Mesendoderm (in vitro differentiated cells): ENCODE results near the gene ACTRT2.

Experiments used
- DNase-seq: peaks from one replicate; pipeline ENCODE4 v3.0.0; 2013
- H2AK5ac ChIP-seq: 2 replicates; pipeline ENCODE4 v1.6.1; 2013; ENCODE audit warnings: low read length, inconsistent platforms
- H2BK120ac ChIP-seq: 2 replicates; pipeline ENCODE4 v1.6.1; 2013; ENCODE audit warnings: low read depth, mild to moderate bottlenecking, low read length, moderate library complexity, mixed read lengths
- H2BK15ac ChIP-seq: replicated peaks from 2 replicates; pipeline ENCODE4 v1.6.1; 2013; ENCODE audit warnings: low read depth, mild to moderate bottlenecking, moderate library complexity
- H2BK5ac ChIP-seq: 2 replicates; pipeline ENCODE4 v1.6.1; 2013; ENCODE audit warnings: low read length, inconsistent platforms
- H3K18ac ChIP-seq: 2 replicates; pipeline ENCODE4 v1.6.1; 2013; ENCODE audit warnings: mild to moderate bottlenecking, low read length, mixed read lengths
- H3K23ac ChIP-seq: one replicate; pipeline ENCODE4 v1.6.1; 2013; ENCODE audit warnings: low read length
- H3K27ac ChIP-seq: 2 replicates; pipeline ENCODE4 v1.5.1; 2013; ENCODE audit warnings: low read depth, mild to moderate bottlenecking, inconsistent platforms, low read length, moderate library complexity
- H3K27me3 ChIP-seq: 2 replicates; pipeline ENCODE4 v1.6.1; 2013; ENCODE audit warnings: low read length, control low read depth, mild to moderate bottlenecking, inconsistent platforms; ENCODE audit not compliant: insufficient read depth, poor library complexity
- H3K36me3 ChIP-seq: 2 replicates; pipeline ENCODE4 v1.6.1; 2013; ENCODE audit warnings: low read length, inconsistent platforms; ENCODE audit not compliant: control insufficient read depth, insufficient read depth
- H3K4ac ChIP-seq: one replicate; pipeline ENCODE4 v1.6.1; 2013; ENCODE audit warnings: low read depth, mild to moderate bottlenecking, low read length, moderate library complexity
- H3K4me1 ChIP-seq: 2 replicates; pipeline ENCODE4 v1.6.1; 2013; ENCODE audit warnings: low read depth, low read length, inconsistent platforms; ENCODE audit not compliant: control insufficient read depth
- H3K4me2 ChIP-seq: 2 replicates; pipeline ENCODE4 v1.6.1; 2013; ENCODE audit warnings: low read length
- H3K4me3 ChIP-seq: 2 replicates; pipeline ENCODE4 v1.5.1; 2013; ENCODE audit warnings: mild to moderate bottlenecking, low read length
- H3K56ac ChIP-seq: one replicate; pipeline ENCODE4 v1.6.1; 2013; ENCODE audit warnings: low read length
- H3K79me1 ChIP-seq: 2 replicates; pipeline ENCODE4 v1.6.1; 2013; ENCODE audit warnings: low read length, inconsistent platforms
- H3K79me2 ChIP-seq: 2 replicates; pipeline ENCODE4 v1.6.1; 2013; ENCODE audit warnings: mild to moderate bottlenecking, low read length; ENCODE audit not compliant: control insufficient read depth, insufficient read depth
- H3K9ac ChIP-seq: 2 replicates; pipeline ENCODE4 v1.6.1; 2013; ENCODE audit warnings: low read length, inconsistent platforms
- H4K5ac ChIP-seq: one replicate; pipeline ENCODE4 v1.6.1; 2013; ENCODE audit warnings: low read length
- H4K8ac ChIP-seq: one replicate; pipeline ENCODE4 v1.6.1; 2013; ENCODE audit warnings: low read depth, mild to moderate bottlenecking, control low read depth, low read length, moderate library complexity
- WGBS: extraction: QIAGEN DNeasy Blood & Tissue Kit; methylation state at CpG from one replicate; pipeline ENCODE4 v1.1.7; 2013; ENCODE audit warnings: low lambda C conversion rate, missing lambda C conversion rate; ENCODE audit not compliant: insufficient coverage; ENCODE audit errors: extremely low coverage; 5-methylcytosine and 5-hydroxymethylcytosine counted together

ACTRT2 gene

DNA sequence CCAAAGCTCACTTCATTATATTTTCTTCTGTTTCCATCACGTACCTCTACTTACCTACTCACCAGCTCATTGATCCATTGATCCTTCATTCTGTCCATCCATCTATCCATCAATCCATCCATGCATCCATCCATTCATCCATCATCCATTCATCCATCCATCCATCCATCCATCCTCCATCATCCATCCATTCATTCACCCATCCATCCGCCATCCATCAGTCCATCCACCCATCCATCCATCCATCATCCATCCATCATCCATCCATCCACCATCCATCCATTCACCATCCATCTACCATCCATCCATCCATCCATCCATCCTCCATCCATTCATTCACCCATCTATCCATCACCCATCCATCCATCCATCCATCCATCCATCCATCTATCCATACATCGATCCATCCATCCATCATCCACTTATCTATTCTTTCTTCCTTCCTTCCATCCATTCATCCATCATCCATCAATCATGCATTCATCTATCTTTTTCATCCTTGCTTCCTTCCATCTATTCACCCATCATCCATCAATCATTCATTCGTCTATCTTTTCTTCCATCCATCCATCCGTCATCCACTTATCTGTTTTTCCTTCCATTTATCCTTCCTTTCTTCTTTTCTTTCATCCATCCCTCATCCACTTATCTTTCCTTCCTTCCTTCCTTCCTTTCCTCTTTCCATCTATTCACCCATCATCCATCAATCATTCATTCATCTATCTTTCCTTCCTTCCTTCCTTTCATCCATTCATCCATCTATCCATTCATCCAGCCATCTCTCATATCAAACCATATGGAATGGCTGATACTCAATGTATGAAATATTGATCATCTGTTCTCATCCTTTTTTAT is 35.3 kb upstream of the ACTRT2 start:
- Histone ChIP-seq H3K56ac (no peak overlapping the region), H4K5ac (no peak overlapping the region), H3K4me2 (no peak overlapping the region), H2BK15ac (no peak overlapping the region), H3K23ac (no peak overlapping the region), H3K4ac (no peak overlapping the region), H3K9ac (no peak overlapping the region), H3K27ac (no peak overlapping the region), H4K8ac (no peak overlapping the region), H2BK120ac (no peak overlapping the region), H3K4me3 (no peak overlapping the region), H3K36me3 (no peaks in the 10 kb centered on the region), H2AK5ac (no peak overlapping the region), H3K18ac (no peak overlapping the region), H3K27me3 (no peaks in the 10 kb centered on the region), H2BK5ac (no peak overlapping the region), H3K79me1 (no peaks in the 10 kb centered on the region), H3K79me2 (no peaks in the 10 kb centered on the region), H3K4me1 (no peaks in the 10 kb centered on the region)
- 100% methylated on average over 4 of the region's 5 CpGs for WGBS
- DNase-seq = no peak

GRCh38 chr1:2986549-2987305 is 34.5 kb upstream of the ACTRT2 start:
- Histone ChIP-seq H2BK5ac (no peak overlapping the region), H3K27me3 (no peaks in the 10 kb centered on the region), H4K8ac (no peak overlapping the region), H3K79me2 (no peaks in the 10 kb centered on the region), H2BK15ac (no peak overlapping the region), H3K36me3 (no peaks in the 10 kb centered on the region), H2AK5ac (no peak overlapping the region), H4K5ac (no peak overlapping the region), H2BK120ac (no peak overlapping the region), H3K18ac (no peak overlapping the region), H3K4ac (no peak overlapping the region), H3K4me1 (no peaks in the 10 kb centered on the region), H3K23ac (no peak overlapping the region), H3K4me2 (no peak overlapping the region), H3K9ac (no peak overlapping the region), H3K79me1 (no peaks in the 10 kb centered on the region), H3K4me3 (no peak overlapping the region), H3K27ac (no peak overlapping the region), H3K56ac (no peak overlapping the region)
- WGBS = no CpG with 5 or more reads among the region's 10 CpGs
- DNase-seq = no peak

GRCh38 chr1:2987773-2988172 is 33.5 kb upstream of the ACTRT2 start:
- H3K4me3 ChIP-seq = no peak overlapping the region
- H3K79me2 ChIP-seq = no peaks in the 10 kb centered on the region
- no peak overlapping the region for H2BK15ac ChIP-seq
- H3K9ac ChIP-seq = no peak overlapping the region
- no peak overlapping the region for H3K4me2 ChIP-seq
- H3K27me3 ChIP-seq = no peaks in the 10 kb centered on the region
- H3K4me1 ChIP-seq = no peaks in the 10 kb centered on the region
- H3K18ac ChIP-seq = no peak overlapping the region
- H3K27ac ChIP-seq = no peak overlapping the region
- no peak for DNase-seq
- H3K56ac ChIP-seq = no peak overlapping the region
- no CpG with 5 or more reads among the region's 16 CpGs for WGBS
- H3K79me1 ChIP-seq = no peaks in the 10 kb centered on the region
- no peak overlapping the region for H2AK5ac ChIP-seq
- H2BK5ac ChIP-seq = no peak overlapping the region
- no peak overlapping the region for H2BK120ac ChIP-seq
- no peak overlapping the region for H4K5ac ChIP-seq
- no peak overlapping the region for H3K4ac ChIP-seq
- no peaks in the 10 kb centered on the region for H3K36me3 ChIP-seq
- H4K8ac ChIP-seq = no peak overlapping the region
- no peak overlapping the region for H3K23ac ChIP-seq

GRCh38 chr1:2988256-2988655 is 33.0 kb upstream of the ACTRT2 start:
- DNase-seq = no peak
- H3K56ac ChIP-seq = no peak overlapping the region
- no peak overlapping the region for H2AK5ac ChIP-seq
- no peak overlapping the region for H3K4ac ChIP-seq
- H3K23ac ChIP-seq = no peak overlapping the region
- WGBS = no CpG with 5 or more reads among the region's 10 CpGs
- H3K36me3 ChIP-seq = no peaks in the 10 kb centered on the region
- no peak overlapping the region for H4K8ac ChIP-seq
- no peaks in the 10 kb centered on the region for H3K79me1 ChIP-seq
- H3K4me2 ChIP-seq = no peak overlapping the region
- no peak overlapping the region for H3K4me3 ChIP-seq
- H2BK120ac ChIP-seq = no peak overlapping the region
- no peak overlapping the region for H3K27ac ChIP-seq
- no peak overlapping the region for H2BK15ac ChIP-seq
- no peak overlapping the region for H3K18ac ChIP-seq
- no peak overlapping the region for H2BK5ac ChIP-seq
- H3K27me3 ChIP-seq = no peaks in the 10 kb centered on the region
- no peak overlapping the region for H3K9ac ChIP-seq
- H3K4me1 ChIP-seq = no peaks in the 10 kb centered on the region
- no peak overlapping the region for H4K5ac ChIP-seq
- no peaks in the 10 kb centered on the region for H3K79me2 ChIP-seq

DNA sequence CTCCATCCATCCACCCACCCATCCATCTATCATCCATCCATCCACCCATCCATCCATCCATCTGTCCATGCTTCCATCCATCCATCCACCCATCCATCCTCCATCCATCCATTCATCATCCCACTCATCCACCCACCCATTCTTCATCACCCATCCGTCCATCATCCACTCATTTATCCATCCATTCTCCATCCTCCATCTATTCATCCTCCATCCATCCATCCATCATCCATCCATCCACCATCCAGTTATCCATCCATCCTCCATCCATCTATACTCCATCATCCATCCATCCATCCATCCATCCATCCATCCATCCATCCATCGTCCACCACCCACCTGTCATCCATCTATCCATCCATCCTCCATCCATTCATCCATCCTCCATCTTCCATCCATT is 32.1 kb upstream of the ACTRT2 start:
- 100% methylated on average over 1 of the region's 2 CpGs for WGBS
- H3K27ac ChIP-seq = no peak overlapping the region
- H4K5ac ChIP-seq = no peak overlapping the region
- no peak overlapping the region for H3K4me3 ChIP-seq
- no peak for DNase-seq
- no peak overlapping the region for H3K4me2 ChIP-seq
- H2BK120ac ChIP-seq = no peak overlapping the region
- no peaks in the 10 kb centered on the region for H3K79me2 ChIP-seq
- no peak overlapping the region for H3K23ac ChIP-seq
- H3K56ac ChIP-seq = no peak overlapping the region
- H2BK15ac ChIP-seq = no peak overlapping the region
- H3K9ac ChIP-seq = no peak overlapping the region
- H2AK5ac ChIP-seq = no peak overlapping the region
- no peak overlapping the region for H3K4ac ChIP-seq
- H3K4me1 ChIP-seq = no peaks in the 10 kb centered on the region
- no peak overlapping the region for H3K18ac ChIP-seq
- no peaks in the 10 kb centered on the region for H3K79me1 ChIP-seq
- H4K8ac ChIP-seq = no peak overlapping the region
- H3K36me3 ChIP-seq = no peaks in the 10 kb centered on the region
- H3K27me3 ChIP-seq = no peaks in the 10 kb centered on the region
- no peak overlapping the region for H2BK5ac ChIP-seq
